Astrocyte (in vitro differentiated cells and primary cell): ENCODE data around the gene AHDC1. TPM values are rescaled to one million over a fixed set of nuclear protein-coding genes. Genes with fewer than 3 reads are reported as not detected.

Experiments used
- DNase-seq: peaks from one replicate; pipeline ENCODE4 v3.0.0-alpha.2; 2010; ENCODE audit warnings: low read depth
- FAIRE-seq: peaks from 2 replicates; lab custom pipeline; 2011; peaks lifted over from hg19 to GRCh38; lab: Jason Lieb, UNC
- H2AFZ ChIP-seq: 2 replicates; pipeline ENCODE4 v1.6.0; 2012; ENCODE audit warnings: low read depth, low read length, inconsistent platforms
- H3K27ac ChIP-seq: 2 replicates; pipeline ENCODE4 v1.5.1; 2011; ENCODE audit warnings: low read depth, low read length, inconsistent platforms
- H3K27me3 ChIP-seq: 2 replicates; pipeline ENCODE4 v1.6.0; 2011; ENCODE audit warnings: low read length, inconsistent platforms; ENCODE audit not compliant: insufficient read depth
- H3K36me3 ChIP-seq: 2 replicates; pipeline ENCODE4 v1.5.1; 2011; ENCODE audit warnings: low read length, inconsistent platforms; ENCODE audit not compliant: insufficient read depth
- H3K4me1 ChIP-seq: 2 replicates; pipeline ENCODE4 v1.5.1; 2011; ENCODE audit warnings: low read length, inconsistent platforms; ENCODE audit not compliant: insufficient read depth
- H3K4me2 ChIP-seq: 2 replicates; pipeline ENCODE4 v1.6.0; 2012; ENCODE audit warnings: low read length, inconsistent platforms
- H3K4me3 ChIP-seq: 2 replicates; pipeline ENCODE4 v1.5.1; 2011; ENCODE audit warnings: low read depth, mild to moderate bottlenecking, low read length, inconsistent platforms; ENCODE audit not compliant: insufficient read depth
- H3K79me2 ChIP-seq: 2 replicates; pipeline ENCODE4 v1.6.0; 2012; ENCODE audit warnings: mild to moderate bottlenecking, low read length, inconsistent platforms; ENCODE audit not compliant: insufficient read depth
- H3K9ac ChIP-seq: 2 replicates; pipeline ENCODE4 v1.6.0; 2012; ENCODE audit warnings: mild to moderate bottlenecking, low read length, inconsistent platforms
- H3K9me3 ChIP-seq: 2 replicates; pipeline ENCODE4 v1.5.1; 2012; ENCODE audit warnings: low read depth, mild to moderate bottlenecking, low read length, inconsistent platforms; ENCODE audit not compliant: insufficient read depth
- H4K20me1 ChIP-seq: 2 replicates; pipeline ENCODE4 v1.6.0; 2012; ENCODE audit warnings: low read length, inconsistent platforms; ENCODE audit not compliant: insufficient read depth
- H3K27ac Mint-ChIP-seq: one replicate; pipeline ENCODE4 v1.8.0; 2021; ENCODE audit warnings: mild to moderate bottlenecking, mixed read lengths; ENCODE audit not compliant: unreplicated experiment
- H3K27me3 Mint-ChIP-seq: one replicate; pipeline ENCODE4 v1.8.0; 2021; ENCODE audit warnings: low read depth, mixed read lengths; ENCODE audit not compliant: unreplicated experiment
- H3K36me3 Mint-ChIP-seq: one replicate; pipeline ENCODE4 v1.8.0; 2021; ENCODE audit warnings: low read depth, mixed read lengths; ENCODE audit not compliant: unreplicated experiment
- H3K4me1 Mint-ChIP-seq: one replicate; pipeline ENCODE4 v1.8.0; 2021; ENCODE audit warnings: low read depth, mixed read lengths; ENCODE audit not compliant: unreplicated experiment
- H3K4me3 Mint-ChIP-seq: one replicate; pipeline ENCODE4 v1.8.0; 2021; ENCODE audit warnings: mild to moderate bottlenecking, moderate library complexity, mixed read lengths; ENCODE audit not compliant: unreplicated experiment
- H3K9me3 Mint-ChIP-seq: one replicate; pipeline ENCODE4 v1.8.0; 2021; ENCODE audit warnings: mild to moderate bottlenecking, mixed read lengths; ENCODE audit not compliant: unreplicated experiment
- CTCF ChIP-seq: IDR thresholded peaks from 2 replicates; pipeline ENCODE4 v1.5.1; 2011; ENCODE audit warnings: low read depth, mild to moderate bottlenecking, inconsistent platforms, low read length, moderate library complexity; ENCODE audit not compliant: insufficient read depth
- EZH2 ChIP-seq: IDR thresholded peaks from 2 replicates; pipeline ENCODE4 v1.6.1; 2012; ENCODE audit warnings: mild to moderate bottlenecking, low read length, inconsistent platforms; ENCODE audit not compliant: insufficient read depth
- total RNA-seq: library from RNA; stranded (reverse); gene quantifications from 2 replicates; pipeline ENCODE4 v1.2.1, GENCODE V29; 2021

The AHDC1 gene
- total RNA-seq, 1 donor from 2014 or later, result 75.7 TPM

GRCh38 chr1:27552911-27553420, 51.0 kb downstream of the AHDC1 start:
- H3K4me1 Mint-ChIP-seq, result peaks cover 34% of the 10 kb centered on the region
- H3K4me1 ChIP-seq, result peaks cover 18% of the 10 kb centered on the region
- H3K9me3 ChIP-seq, result no peaks in the 10 kb centered on the region
- H2AFZ ChIP-seq, result no peak overlapping the region
- H3K27ac ChIP-seq, result no peak overlapping the region
- no peaks in the 10 kb centered on the region for H3K9me3 Mint-ChIP-seq
- H4K20me1 ChIP-seq, result peaks cover 19% of the 10 kb centered on the region
- TF ChIP-seq EZH2 (no peak), CTCF (no peak)
- no peak overlapping the region for H3K4me3 ChIP-seq
- H3K4me2 ChIP-seq, result no peak overlapping the region
- no peak overlapping the region for H3K9ac ChIP-seq
- no peaks in the 10 kb centered on the region for H3K27me3 Mint-ChIP-seq
- H3K36me3 Mint-ChIP-seq, result peaks cover 9% of the 10 kb centered on the region
- no peak overlapping the region for H3K27ac Mint-ChIP-seq
- H3K79me2 ChIP-seq, result peaks cover 4% of the 10 kb centered on the region
- no peaks in the 10 kb centered on the region for H3K27me3 ChIP-seq
- peaks cover 3% of the 10 kb centered on the region for H3K36me3 ChIP-seq
- no peak for FAIRE-seq
- no peak overlapping the region for H3K4me3 Mint-ChIP-seq
- DNase-seq, result no peak

- Histone ChIP-seq H3K9ac (no peak overlapping the region), H3K27me3 (no peaks in the 10 kb centered on the region), H3K9me3 (no peaks in the 10 kb centered on the region), H3K4me1 (peaks cover 11% of the 10 kb centered on the region), H3K4me2 (no peak overlapping the region), H3K79me2 (peaks cover 4% of the 10 kb centered on the region), H3K36me3 (peaks cover 3% of the 10 kb centered on the region), H3K4me3 (no peak overlapping the region), H2AFZ (no peak overlapping the region), H4K20me1 (peaks cover 16% of the 10 kb centered on the region), H3K27ac (no peak overlapping the region)
- Mint-ChIP-seq H3K27ac (no peak overlapping the region), H3K4me3 (no peak overlapping the region), H3K4me1 (peaks cover 27% of the 10 kb centered on the region), H3K27me3 (no peaks in the 10 kb centered on the region), H3K36me3 (peaks cover 10% of the 10 kb centered on the region), H3K9me3 (no peaks in the 10 kb centered on the region)
- TF ChIP-seq EZH2 (no peak), CTCF (no peak)
- no peak for DNase-seq
- FAIRE-seq, result no peak
Measured at GRCh38 chr1:27551953-27552312, 52.0 kb downstream of the AHDC1 start.

GRCh38 chr1:27551170-27551952, 52.6 kb downstream of the AHDC1 start:
- Histone ChIP-seq H3K27me3 (no peaks in the 10 kb centered on the region), H3K79me2 (peaks cover 8% of the 10 kb centered on the region)
- peaks cover 23% of the 10 kb centered on the region for H3K4me1 Mint-ChIP-seq

More at GRCh38 chr1:27551170-27551952, 52.6 kb downstream of the AHDC1 start:
- Histone ChIP-seq H3K9ac (no peak overlapping the region), H2AFZ (no peak overlapping the region), H3K4me2 (no peak overlapping the region), H3K9me3 (no peaks in the 10 kb centered on the region), H3K4me1 (peaks cover 8% of the 10 kb centered on the region), H4K20me1 (peaks cover 18% of the 10 kb centered on the region), H3K36me3 (peaks cover 3% of the 10 kb centered on the region), H3K27ac (no peak overlapping the region), H3K4me3 (no peak overlapping the region)
- TF ChIP-seq CTCF (no peak), EZH2 (no peak)
- no peak for FAIRE-seq
- Mint-ChIP-seq H3K4me3 (no peak overlapping the region), H3K9me3 (no peaks in the 10 kb centered on the region), H3K36me3 (peaks cover 13% of the 10 kb centered on the region), H3K27ac (no peak overlapping the region), H3K27me3 (no peaks in the 10 kb centered on the region)
- DNase-seq, result no peak
